Activated T-helper 9 cell treated with anti-CD3 and anti-CD28 coated beads, Interleukin-2, amount 50 U/mL, for 16 hours (primary cell): ENCODE results near the gene SLC37A1.

Source experiments
- DNase-seq: peaks from one replicate; pipeline ENCODE4 v3.0.0-alpha.2; 2020; ENCODE audit warnings: low read depth

Gene SLC37A1

GRCh38 chr21:42562816-42563215 is 49.2 kb downstream of the SLC37A1 start:
- DNase-seq, result no peak

DNA sequence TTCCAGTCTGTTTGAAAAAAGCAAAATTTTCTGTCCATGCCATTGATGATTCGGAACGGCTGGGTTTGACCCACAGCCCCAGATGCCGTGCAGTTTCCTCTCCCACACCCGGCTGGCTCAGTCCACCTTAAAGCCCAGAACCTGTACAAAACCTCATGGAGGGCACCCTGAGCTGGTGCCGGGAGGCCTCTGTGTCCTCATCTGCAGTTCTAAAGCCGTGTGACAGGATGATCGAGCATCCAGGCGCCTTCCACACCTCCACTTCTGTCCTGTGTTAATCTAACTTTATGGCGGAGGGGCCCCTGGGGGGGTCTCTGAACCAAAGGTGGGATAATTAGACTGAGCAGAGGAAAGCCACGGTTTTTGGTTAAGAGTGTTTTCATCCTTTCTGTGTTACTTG is 49.6 kb downstream of the SLC37A1 start:
- DNase-seq, result no peak

DNA sequence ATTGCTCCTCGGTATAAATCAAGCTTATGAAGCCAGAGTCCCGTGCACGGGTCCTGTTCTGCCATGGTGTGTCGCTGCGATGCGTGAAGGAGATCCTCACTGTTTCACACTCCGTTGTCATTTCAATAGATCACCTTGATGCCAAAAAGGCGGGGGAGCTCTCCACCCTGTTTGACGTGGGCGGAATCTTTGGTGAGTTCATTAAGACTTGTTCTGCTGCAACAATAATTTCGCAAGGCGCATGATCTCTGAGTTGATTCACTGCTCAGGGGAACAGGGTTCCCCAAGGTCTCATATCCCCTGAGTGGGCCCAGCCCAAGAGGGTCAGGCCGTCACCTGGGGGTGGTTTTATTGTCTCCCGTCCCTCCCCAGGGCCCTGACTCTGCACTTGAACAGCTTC is 50.0 kb downstream of the SLC37A1 start:
- no peak for DNase-seq

DNA sequence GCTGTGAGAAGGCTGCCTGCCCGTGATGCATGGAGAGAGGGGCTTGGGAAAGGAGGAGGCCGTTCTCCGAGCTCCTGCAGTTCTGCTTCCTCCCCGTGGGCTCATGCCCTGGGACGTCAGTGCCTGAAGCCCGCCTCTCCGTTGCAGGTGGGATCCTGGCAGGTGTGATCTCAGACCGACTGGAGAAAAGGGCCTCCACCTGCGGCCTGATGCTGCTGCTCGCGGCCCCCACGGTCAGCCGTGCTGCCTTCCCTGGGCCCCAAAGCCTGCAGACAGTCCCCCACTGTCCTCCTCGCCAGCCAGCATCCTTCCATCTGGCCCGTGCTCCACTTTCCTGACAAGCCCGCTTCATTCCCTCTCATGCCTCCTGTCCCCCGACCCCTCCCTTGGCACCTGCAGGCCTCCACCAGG is 50.9 kb downstream of the SLC37A1 start:
- DNase-seq, result no peak

- no peak for DNase-seq
These were observed 51.7 kb downstream of the SLC37A1 start for GRCh38 chr21:42565206-42565810.

GRCh38 chr21:42565886-42566523 is 52.4 kb downstream of the SLC37A1 start:
- DNase-seq, result no peak

- DNase-seq, result no peak
These were observed 53.0 kb downstream of the SLC37A1 start for GRCh38 chr21:42566524-42567213.

DNA sequence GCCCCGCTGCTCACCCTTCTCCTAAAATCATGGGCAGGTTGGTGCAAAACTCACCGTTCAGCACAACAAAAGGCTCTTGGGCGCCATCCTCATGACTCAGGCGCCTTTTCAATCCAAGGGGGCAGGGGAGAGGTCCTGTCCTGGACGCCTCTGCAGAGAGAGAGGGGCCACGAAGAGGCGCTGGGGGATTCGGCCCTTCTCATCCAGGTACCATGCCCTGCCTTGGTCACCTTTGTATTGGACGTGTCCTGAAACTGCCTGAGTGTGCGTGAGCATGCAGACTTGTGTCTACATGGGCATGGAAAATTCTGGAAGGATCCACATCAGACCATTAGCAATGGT is 53.5 kb downstream of the SLC37A1 start:
- no peak for DNase-seq

DNA sequence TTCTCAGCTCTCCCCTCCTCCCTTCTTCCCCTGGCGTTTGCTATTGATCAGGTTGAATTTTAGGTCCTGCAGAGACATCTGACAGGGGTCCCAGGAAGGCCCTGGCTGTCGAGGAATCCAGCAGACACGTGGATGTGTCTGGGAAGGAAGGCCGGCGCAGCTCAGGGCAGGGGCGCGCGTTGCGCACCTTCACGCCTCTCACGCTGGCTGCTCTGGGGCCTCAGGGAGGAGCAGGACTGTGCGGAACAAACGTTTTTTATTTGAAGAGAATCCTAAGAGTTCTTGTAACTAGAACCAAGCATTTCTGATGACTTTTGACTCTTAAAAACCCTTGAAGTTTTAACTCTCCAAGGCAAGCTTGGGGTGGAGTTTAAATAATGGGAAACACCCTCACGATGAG is 54.2 kb downstream of the SLC37A1 start:
- no peak for DNase-seq

GRCh38 chr21:42568376-42568775 is 54.7 kb downstream of the SLC37A1 start:
- no peak for DNase-seq

DNA sequence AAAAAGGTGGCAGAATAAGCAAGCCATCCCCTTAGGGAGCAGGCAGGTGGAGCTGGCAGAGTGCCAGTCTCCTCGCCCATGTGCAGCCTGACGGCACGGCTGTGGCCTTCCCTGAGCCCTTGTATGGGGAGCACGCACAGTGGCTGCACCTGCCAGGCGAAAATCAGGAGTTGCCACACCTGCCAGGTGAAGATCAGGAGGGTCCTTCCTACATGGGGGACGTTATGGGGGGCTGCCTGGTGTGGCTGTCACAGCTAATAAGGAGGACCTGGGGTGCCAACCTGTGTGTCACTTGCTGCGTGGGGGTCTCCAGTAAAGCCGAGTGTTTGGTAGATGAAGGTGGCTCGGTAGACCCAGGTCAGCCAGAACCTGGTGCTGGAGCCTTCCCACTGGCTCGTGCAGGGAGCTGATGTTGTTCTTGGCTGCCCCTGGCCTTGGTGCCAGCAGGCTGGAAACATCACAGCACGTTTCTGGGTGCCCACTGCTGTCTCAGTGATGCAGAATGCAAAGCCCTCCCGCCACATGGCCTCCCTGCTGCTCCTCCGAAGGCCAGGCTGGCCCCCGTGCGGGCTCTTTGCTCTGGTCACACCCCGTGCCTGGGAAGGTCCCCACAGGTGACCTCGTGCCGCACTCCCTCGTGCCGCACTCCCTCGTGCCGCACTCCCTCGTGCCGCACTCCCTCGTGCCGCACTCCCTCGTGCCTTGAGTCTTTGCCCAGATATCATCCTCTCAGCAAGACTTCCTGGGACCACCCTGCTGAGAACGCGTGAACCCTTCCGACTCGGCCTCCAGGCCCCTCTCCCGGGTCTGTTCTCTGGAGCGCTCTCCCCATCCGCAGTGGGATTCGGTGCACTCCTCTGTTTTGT is 55.4 kb downstream of the SLC37A1 start:
- no peak for DNase-seq

DNA sequence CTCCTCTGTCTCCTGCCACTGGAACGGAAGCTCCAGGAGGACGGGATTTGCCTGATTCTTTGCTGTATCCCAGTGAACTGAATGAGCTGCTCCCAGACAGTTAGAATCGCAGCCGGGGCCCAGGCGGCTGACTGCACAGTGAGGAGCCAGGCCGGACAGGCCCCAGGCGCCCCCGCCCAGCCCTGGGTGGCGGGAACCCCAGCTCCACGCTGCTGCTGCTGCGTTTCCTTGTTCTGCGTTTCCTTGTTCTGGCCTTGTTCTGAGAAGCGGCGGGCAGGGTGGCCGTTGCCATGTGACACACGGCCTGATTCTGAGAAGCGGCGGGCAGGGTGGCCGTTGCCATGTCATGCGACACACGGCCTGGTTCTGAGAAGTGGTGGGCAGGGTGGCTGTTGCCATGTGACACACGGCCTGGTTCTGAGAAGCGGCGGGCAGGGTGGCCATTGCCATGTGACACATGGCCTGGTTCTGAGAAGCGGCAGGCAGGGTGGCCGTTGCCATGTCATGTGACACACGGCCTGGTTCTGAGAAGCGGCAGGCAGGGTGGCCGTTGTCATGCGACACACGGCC is 56.2 kb downstream of the SLC37A1 start:
- DNase-seq, result no peak

DNA sequence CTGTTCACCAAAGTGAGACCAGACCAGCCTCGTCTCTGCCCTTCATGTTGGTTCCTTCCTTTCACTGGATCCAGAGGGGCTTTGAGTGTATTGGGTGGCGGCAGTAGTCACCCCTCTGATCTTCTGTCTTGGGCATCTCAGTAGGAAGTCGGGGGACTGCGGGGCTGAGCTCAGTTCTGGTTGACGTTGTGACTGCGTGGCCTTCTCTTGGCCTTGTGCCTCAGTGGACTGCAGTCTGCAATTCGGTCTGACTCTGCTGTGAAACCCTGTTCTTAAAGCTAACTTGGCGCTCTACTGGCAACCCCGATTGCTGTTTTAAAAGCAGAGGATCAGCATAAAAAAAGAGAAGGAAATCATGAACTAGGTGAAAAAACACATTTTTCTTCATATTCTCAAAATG is 56.7 kb downstream of the SLC37A1 start:
- DNase-seq, result no peak

- no peak for DNase-seq
These were observed 57.3 kb downstream of the SLC37A1 start for GRCh38 chr21:42570841-42571387.

DNA sequence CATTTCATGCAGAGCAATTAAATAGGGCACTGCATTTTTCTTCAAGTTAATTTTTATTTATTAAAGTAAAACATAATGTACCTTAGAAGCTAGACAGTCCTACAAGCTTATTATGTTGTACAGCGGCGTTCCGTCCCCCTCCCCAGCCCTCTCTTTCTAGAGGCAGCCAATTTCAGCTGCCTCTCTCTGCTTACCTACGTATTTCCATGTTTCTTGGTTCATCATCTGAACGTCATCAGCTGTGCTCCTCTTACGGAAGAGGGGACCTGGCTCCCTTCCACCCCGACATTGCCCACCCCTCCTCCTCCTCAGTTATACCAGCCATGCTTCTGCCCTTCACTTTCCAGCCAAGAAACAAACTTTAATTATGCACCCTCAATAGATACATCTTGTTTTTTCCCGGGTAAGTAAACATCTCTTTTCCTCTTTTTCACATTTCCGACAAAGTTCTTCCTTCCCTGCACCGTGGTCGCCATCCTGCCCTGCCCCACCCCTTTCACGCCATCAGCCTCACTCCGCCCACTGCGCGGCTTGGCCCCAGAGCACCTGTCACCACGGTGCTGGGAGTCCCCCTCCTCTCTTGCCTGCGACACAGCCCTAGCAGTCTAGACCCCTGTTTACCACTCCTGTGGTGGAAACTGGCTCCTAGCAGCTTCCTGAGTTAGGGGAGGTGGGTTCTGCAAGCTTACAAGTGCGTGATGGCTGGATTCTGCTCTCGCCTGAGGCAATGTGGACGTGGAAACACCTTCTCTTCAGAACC is 57.9 kb downstream of the SLC37A1 start:
- DNase-seq, result no peak

DNA sequence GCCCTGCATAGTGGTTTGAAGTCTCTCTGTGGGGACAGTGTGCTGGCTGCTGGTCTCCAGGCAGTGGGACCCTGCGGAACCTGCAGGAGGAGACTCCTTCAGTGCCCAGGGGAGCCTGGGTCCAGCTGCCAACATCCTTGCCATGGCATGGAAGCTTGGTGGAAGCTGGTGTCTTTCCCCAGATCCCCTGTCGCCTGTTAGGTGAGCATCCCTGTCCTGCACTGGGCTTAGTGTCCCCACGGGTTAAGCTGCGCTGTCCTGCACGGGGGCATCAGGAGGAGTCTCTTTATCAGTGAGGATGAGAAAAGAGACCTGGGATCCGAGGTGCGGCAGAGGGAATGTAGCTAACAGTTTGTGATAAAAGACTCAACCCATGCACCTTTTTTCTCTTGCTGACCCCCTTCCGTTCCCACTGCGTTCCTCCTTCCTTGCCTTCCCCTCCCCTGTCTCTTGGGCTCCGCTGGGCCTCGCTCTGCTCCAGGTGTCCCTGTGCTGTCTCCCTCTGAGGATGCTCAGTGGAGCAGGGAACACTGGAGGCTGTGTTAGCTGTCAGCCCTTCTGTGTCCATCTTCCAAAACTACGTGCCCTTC is 59.3 kb downstream of the SLC37A1 start:
- no peak for DNase-seq

- no peak for DNase-seq
These were observed 60.8 kb downstream of the SLC37A1 start for GRCh38 chr21:42574234-42575027.

DNA sequence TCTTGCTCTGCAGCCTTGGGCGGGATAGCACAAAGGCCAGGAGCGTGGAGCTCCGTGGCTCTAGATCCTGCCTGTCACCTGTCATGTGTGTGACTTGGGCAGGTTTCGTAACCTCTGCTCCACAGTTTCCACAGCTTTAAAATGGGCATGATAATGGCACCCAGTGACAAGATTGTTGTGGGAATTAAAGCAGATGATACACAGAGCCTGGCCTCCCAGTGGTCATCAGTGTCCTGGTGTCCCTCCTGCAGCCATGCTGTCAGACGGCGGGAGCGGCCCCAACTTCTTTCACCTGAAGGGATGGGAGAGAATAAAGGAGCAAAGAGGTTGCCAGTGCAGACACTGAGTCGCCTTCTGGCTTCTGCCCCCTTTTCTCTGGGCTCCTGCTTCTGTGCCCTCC is 61.5 kb downstream of the SLC37A1 start:
- no peak for DNase-seq

GRCh38 chr21:42576639-42577038 is 63.0 kb downstream of the SLC37A1 start:
- DNase-seq, result no peak

DNA sequence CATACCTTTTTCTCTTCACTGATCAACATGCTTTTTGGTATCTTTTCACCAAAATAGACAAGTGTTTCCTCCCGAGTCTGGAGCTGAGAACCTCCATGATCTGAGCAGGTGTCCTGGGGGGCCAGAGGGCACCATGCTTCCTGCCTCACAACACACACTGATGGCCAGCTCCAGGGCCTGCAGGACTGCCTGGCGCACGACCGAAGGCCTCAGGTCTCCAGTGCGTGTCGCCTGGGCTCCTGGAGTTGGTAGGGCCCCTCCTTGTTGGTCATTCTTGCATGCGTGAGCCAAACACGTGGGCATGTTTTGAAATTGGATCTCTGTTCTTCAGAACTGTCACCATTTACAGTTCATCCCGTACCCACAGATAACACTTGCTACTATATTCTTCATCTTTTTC is 64.4 kb downstream of the SLC37A1 start:
- DNase-seq, result no peak
